ENCODE data around the gene GRID1.

Gene GRID1

GRCh38 chr10:85863301-85864172 lies 503.1 kb downstream of the GRID1 start:
- peaks cover 12% of the 10 kb centered on the region for H3K4me1 ChIP-seq (ENCODE audit: insufficient read depth, insufficient read length)
- no peak overlapping the region for H3K4me3 ChIP-seq (ENCODE audit: insufficient read length, low read depth)
- H3K27me3 ChIP-seq (ENCODE audit: insufficient read depth, insufficient read length): no peaks in the 10 kb centered on the region
- no peaks in the 10 kb centered on the region for H3K9me3 ChIP-seq (ENCODE audit: insufficient read depth, low read length)
- DNase-seq (ENCODE audit: low read depth, low spot score): no peak
- H3K9ac ChIP-seq (ENCODE audit: insufficient read length, low read depth): no peak overlapping the region
- no peaks in the 10 kb centered on the region for H3K36me3 ChIP-seq (ENCODE audit: insufficient read depth, insufficient read length, low read length)
- TF ChIP-seq YY1 (IDR thresholded peaks at IDR 0.05; ENCODE audit: insufficient read depth, insufficient read length) (no peak), SUZ12 (IDR thresholded peaks at IDR 0.05; ENCODE audit: extremely low read depth, insufficient read depth, insufficient read length) (no peak), ZNF274 (IDR thresholded peaks at IDR 0.05; ENCODE audit: low read depth, low read length) (no peak)

DNA sequence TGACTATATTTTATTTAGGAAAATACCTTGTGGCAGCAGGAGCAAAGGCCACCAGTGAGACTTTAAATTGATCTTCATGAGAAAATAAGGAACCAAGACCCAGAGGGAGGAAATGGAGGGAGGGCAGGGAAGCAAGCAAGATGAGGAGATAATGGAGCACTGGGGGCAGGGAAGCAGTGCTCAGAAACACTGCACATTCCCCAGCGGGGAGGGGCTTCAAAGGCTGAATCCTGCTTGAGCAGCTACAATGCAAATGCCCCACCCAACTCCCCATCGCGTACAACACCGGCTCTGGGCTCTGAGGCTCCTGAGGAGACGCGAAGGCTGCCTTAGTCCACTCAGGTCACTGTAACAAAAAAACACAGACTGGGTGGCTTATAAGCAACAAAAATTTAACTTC lies 503.8 kb downstream of the GRID1 start:
- no peak overlapping the region for H3K4me3 ChIP-seq (ENCODE audit: insufficient read length, low read depth)
- H3K36me3 ChIP-seq (ENCODE audit: insufficient read depth, insufficient read length, low read length): no peaks in the 10 kb centered on the region
- H3K9me3 ChIP-seq (ENCODE audit: insufficient read depth, low read length): no peaks in the 10 kb centered on the region
- TF ChIP-seq YY1 (IDR thresholded peaks at IDR 0.05; ENCODE audit: insufficient read depth, insufficient read length) (no peak), ZNF274 (IDR thresholded peaks at IDR 0.05; ENCODE audit: low read depth, low read length) (no peak), SUZ12 (IDR thresholded peaks at IDR 0.05; ENCODE audit: extremely low read depth, insufficient read depth, insufficient read length) (no peak)
- H3K9ac ChIP-seq (ENCODE audit: insufficient read length, low read depth): no peak overlapping the region
- no peaks in the 10 kb centered on the region for H3K27me3 ChIP-seq (ENCODE audit: insufficient read depth, insufficient read length)
- H3K4me1 ChIP-seq (ENCODE audit: insufficient read depth, insufficient read length): peaks cover 12% of the 10 kb centered on the region
- peak; percentile 20 for DNase-seq (ENCODE audit: low read depth, low spot score)

GRCh38 chr10:85861513-85862197 lies 504.9 kb downstream of the GRID1 start:
- no peak for DNase-seq (ENCODE audit: low read depth, low spot score)
- Histone ChIP-seq H3K9ac (ENCODE audit: insufficient read length, low read depth) (no peak overlapping the region), H3K36me3 (ENCODE audit: insufficient read depth, insufficient read length, low read length) (no peaks in the 10 kb centered on the region), H3K4me3 (ENCODE audit: insufficient read length, low read depth) (no peak overlapping the region), H3K9me3 (ENCODE audit: insufficient read depth, low read length) (no peaks in the 10 kb centered on the region), H3K27me3 (ENCODE audit: insufficient read depth, insufficient read length) (no peaks in the 10 kb centered on the region), H3K4me1 (ENCODE audit: insufficient read depth, insufficient read length) (peaks cover 12% of the 10 kb centered on the region)
- no peak for TF ChIP-seq ZNF274 (IDR thresholded peaks at IDR 0.05; ENCODE audit: low read depth, low read length)
- TF ChIP-seq SUZ12 (IDR thresholded peaks at IDR 0.05; ENCODE audit: extremely low read depth, insufficient read depth, insufficient read length): no peak
- no peak for TF ChIP-seq YY1 (IDR thresholded peaks at IDR 0.05; ENCODE audit: insufficient read depth, insufficient read length)

DNA sequence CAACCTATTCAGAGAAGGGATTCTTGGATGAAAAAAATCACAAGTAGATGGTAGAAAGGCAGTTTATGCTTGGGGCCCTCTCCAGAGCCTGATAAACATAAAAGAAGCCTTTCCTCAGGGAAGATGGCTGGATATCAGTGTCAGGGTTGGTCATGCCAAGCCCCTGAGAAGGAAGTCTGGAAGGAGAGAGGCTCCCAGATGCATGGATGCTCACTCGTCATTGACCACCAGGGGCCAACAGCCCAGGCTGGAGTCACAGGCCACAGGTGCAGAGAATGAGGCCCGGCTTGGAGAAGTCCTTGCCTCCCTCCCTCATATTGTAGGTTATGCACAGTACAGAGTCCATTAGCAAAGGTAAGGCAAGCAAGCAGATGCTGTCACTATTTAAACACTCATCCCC lies 506.7 kb downstream of the GRID1 start:
- TF ChIP-seq YY1 (IDR thresholded peaks at IDR 0.05; ENCODE audit: insufficient read depth, insufficient read length) (no peak), SUZ12 (IDR thresholded peaks at IDR 0.05; ENCODE audit: extremely low read depth, insufficient read depth, insufficient read length) (no peak), ZNF274 (IDR thresholded peaks at IDR 0.05; ENCODE audit: low read depth, low read length) (no peak)
- Histone ChIP-seq H3K4me1 (ENCODE audit: insufficient read depth, insufficient read length) (peaks cover 12% of the 10 kb centered on the region), H3K9ac (ENCODE audit: insufficient read length, low read depth) (no peak overlapping the region), H3K27me3 (ENCODE audit: insufficient read depth, insufficient read length) (no peaks in the 10 kb centered on the region), H3K9me3 (ENCODE audit: insufficient read depth, low read length) (no peaks in the 10 kb centered on the region), H3K4me3 (ENCODE audit: insufficient read length, low read depth) (no peak overlapping the region), H3K36me3 (ENCODE audit: insufficient read depth, insufficient read length, low read length) (no peaks in the 10 kb centered on the region)
- no peak for DNase-seq (ENCODE audit: low read depth, low spot score)

GRCh38 chr10:85858776-85859515 lies 507.6 kb downstream of the GRID1 start:
- Histone ChIP-seq H3K36me3 (ENCODE audit: insufficient read depth, insufficient read length, low read length) (no peaks in the 10 kb centered on the region), H3K4me3 (ENCODE audit: insufficient read length, low read depth) (no peak overlapping the region), H3K27me3 (ENCODE audit: insufficient read depth, insufficient read length) (no peaks in the 10 kb centered on the region), H3K9me3 (ENCODE audit: insufficient read depth, low read length) (no peaks in the 10 kb centered on the region), H3K9ac (ENCODE audit: insufficient read length, low read depth) (no peak overlapping the region), H3K4me1 (ENCODE audit: insufficient read depth, insufficient read length) (peaks cover 12% of the 10 kb centered on the region)
- no peak for DNase-seq (ENCODE audit: low read depth, low spot score)
- TF ChIP-seq ZNF274 (IDR thresholded peaks at IDR 0.05; ENCODE audit: low read depth, low read length): no peak
- TF ChIP-seq SUZ12 (IDR thresholded peaks at IDR 0.05; ENCODE audit: extremely low read depth, insufficient read depth, insufficient read length): no peak
- TF ChIP-seq YY1 (IDR thresholded peaks at IDR 0.05; ENCODE audit: insufficient read depth, insufficient read length): no peak

DNA sequence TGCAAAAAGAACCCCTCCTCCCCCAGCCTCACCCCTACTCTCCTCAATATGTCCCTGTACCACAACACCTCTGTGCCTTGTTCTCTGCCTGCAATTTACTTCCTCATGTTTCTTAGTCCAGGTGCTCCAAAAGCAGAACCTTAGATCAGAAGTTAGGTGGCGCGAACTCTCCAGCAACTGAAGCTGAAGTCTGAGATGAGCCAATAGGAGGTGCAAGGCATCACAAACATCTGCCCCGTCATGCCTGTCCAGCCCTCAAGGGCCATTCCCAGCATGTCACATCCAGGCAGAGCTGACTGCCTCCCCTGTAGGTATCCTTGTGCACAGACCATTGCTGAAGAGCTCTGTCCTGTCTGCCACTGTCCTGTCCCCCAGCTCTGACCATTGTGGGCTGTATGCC lies 508.8 kb downstream of the GRID1 start:
- H3K9me3 ChIP-seq (ENCODE audit: insufficient read depth, low read length): no peaks in the 10 kb centered on the region
- no peaks in the 10 kb centered on the region for H3K36me3 ChIP-seq (ENCODE audit: insufficient read depth, insufficient read length, low read length)
- no peak overlapping the region for H3K9ac ChIP-seq (ENCODE audit: insufficient read length, low read depth)
- no peaks in the 10 kb centered on the region for H3K27me3 ChIP-seq (ENCODE audit: insufficient read depth, insufficient read length)
- no peak for DNase-seq (ENCODE audit: low read depth, low spot score)
- no peak overlapping the region for H3K4me3 ChIP-seq (ENCODE audit: insufficient read length, low read depth)
- peaks cover 6% of the 10 kb centered on the region for H3K4me1 ChIP-seq (ENCODE audit: insufficient read depth, insufficient read length)
- TF ChIP-seq ZNF274 (IDR thresholded peaks at IDR 0.05; ENCODE audit: low read depth, low read length) (no peak), YY1 (IDR thresholded peaks at IDR 0.05; ENCODE audit: insufficient read depth, insufficient read length) (no peak), SUZ12 (IDR thresholded peaks at IDR 0.05; ENCODE audit: extremely low read depth, insufficient read depth, insufficient read length) (no peak)
